ENCODE measurements around the gene ST8SIA6. TPM values are rescaled to one million over a fixed set of nuclear protein-coding genes. Genes with fewer than 3 reads are reported as not detected.

Gene ST8SIA6
- total and polyA plus RNA-seq, 8 donors, result 3.3 to 13.3 (median 8.8) TPM

- Histone ChIP-seq H3K4me1 (no peaks in the 10 kb centered on the region), H3K36me3 (no peaks in the 10 kb centered on the region), H3K27ac (no peak overlapping the region), H3K27me3 (no peaks in the 10 kb centered on the region), H3K4me3 (no peak overlapping the region), H3K9me3 (no peaks in the 10 kb centered on the region)
- DNase-seq, result no peak
- intact Hi-C loops (cut with DNase I), result no loop called here
- TF ChIP-seq CTCF (IDR thresholded peaks at IDR 0.05), result no peak
- no peak for ATAC-seq
Observed at GRCh38 chr10:17470246-17470645, 15.9 kb upstream of the ST8SIA6 start.

- DNase-seq, result no peak
Observed at GRCh38 chr10:17465328-17466125, 11.1 kb upstream of the ST8SIA6 start.

GRCh38 chr10:17464545-17464944 is 10.2 kb upstream of the ST8SIA6 start:
- TF ChIP-seq CTCF (IDR thresholded peaks at IDR 0.05), result no peak
- H3K9me3 ChIP-seq, result no peaks in the 10 kb centered on the region
- intact Hi-C loops (cut with DNase I), result no loop called here
- no peaks in the 10 kb centered on the region for H3K36me3 ChIP-seq
- H3K27me3 ChIP-seq, result no peaks in the 10 kb centered on the region
- H3K27ac ChIP-seq, result no peak overlapping the region
- H3K4me1 ChIP-seq, result peaks cover 0 to 5% of the 10 kb centered on the region in 2 donors
- DNase-seq (no peak), ATAC-seq (no peak)
- H3K4me3 ChIP-seq, result no peak overlapping the region

More at GRCh38 chr10:17465328-17466125, 11.1 kb upstream of the ST8SIA6 start:
- Histone ChIP-seq H3K36me3 (no peaks in the 10 kb centered on the region), H3K9me3 (no peaks in the 10 kb centered on the region), H3K27ac (no peak overlapping the region), H3K27me3 (no peaks in the 10 kb centered on the region), H3K4me1 (peaks cover 0 to 3% of the 10 kb centered on the region in 2 donors), H3K4me3 (no peak overlapping the region)
- no peak for TF ChIP-seq CTCF (IDR thresholded peaks at IDR 0.05)
- no peak for ATAC-seq
- intact Hi-C loops (cut with DNase I), result no loop called here

GRCh38 chr10:17460756-17461155 is 6.4 kb upstream of the ST8SIA6 start:
- Histone ChIP-seq H3K36me3 (no peaks in the 10 kb centered on the region), H3K4me1 (peaks cover 0 to 5% of the 10 kb centered on the region in 2 donors), H3K27me3 (peaks cover 0 to 6% of the 10 kb centered on the region in 2 donors), H3K9me3 (no peaks in the 10 kb centered on the region), H3K27ac (no peak overlapping the region), H3K4me3 (no peak overlapping the region)
- intact Hi-C loops (cut with DNase I), result no loop called here
- TF ChIP-seq CTCF (IDR thresholded peaks at IDR 0.05), result no peak
- ATAC-seq, result no peak
- DNase-seq, result no peak

GRCh38 chr10:17457083-17457482 is 2.7 kb upstream of the ST8SIA6 start:
- intact Hi-C loops (cut with DNase I), result no loop called here

More at GRCh38 chr10:17457083-17457482, 2.7 kb upstream of the ST8SIA6 start:
- DNase-seq, result no peak
- peaks cover 7 to 30% of the 10 kb centered on the region in 2 donors for H3K4me1 ChIP-seq
- peaks cover 23 to 41% of the 10 kb centered on the region in 2 donors for H3K27me3 ChIP-seq
- TF ChIP-seq CTCF (IDR thresholded peaks at IDR 0.05), result no peak
- no peak overlapping the region for H3K4me3 ChIP-seq
- H3K36me3 ChIP-seq, result no peaks in the 10 kb centered on the region
- H3K27ac ChIP-seq, result no peak overlapping the region
- no peaks in the 10 kb centered on the region for H3K9me3 ChIP-seq
- no peak for ATAC-seq

Measured in left lung (tissue), 10 donors.